BLaER1 treated with 17β-estradiol and CSF1 and Interleukin-3, amounts not matched to agents 10 nM and 100 nM (cell line): ENCODE data around the gene MRAP.

ENCODE experiments used
- H3K27ac ChIP-seq, 11 experiments: shearing (Covaris generic); formaldehyde crosslinking; 2 replicates each; pipeline ENCODE4 v1.8.1; 2022
- H3K27me3 ChIP-seq, 11 experiments: shearing (Covaris generic); formaldehyde crosslinking; 2 replicates each; pipeline ENCODE4 v1.8.1; 2022
- H3K36me3 ChIP-seq, 11 experiments: shearing (Covaris generic); formaldehyde crosslinking; 2 replicates each; pipeline ENCODE4 v1.8.1; 2022
- H3K4me1 ChIP-seq, 10 experiments: shearing (Covaris generic); formaldehyde crosslinking; 2 replicates each; pipeline ENCODE4 v1.8.1; 2022
- H3K4me2 ChIP-seq, 11 experiments: shearing (Covaris generic); formaldehyde crosslinking; 2 replicates each; pipeline ENCODE4 v1.8.1; 2022
- H3K4me3 ChIP-seq, 10 experiments: shearing (Covaris generic); formaldehyde crosslinking; 2 replicates each; pipeline ENCODE4 v1.8.1; 2022
- H3K9ac ChIP-seq, 11 experiments: shearing (Covaris generic); formaldehyde crosslinking; 2 replicates each; pipeline ENCODE4 v1.8.1; 2022
- H3K9me3 ChIP-seq, 11 experiments: shearing (Covaris generic); formaldehyde crosslinking; replicated peaks in 1 of 11; 2 replicates each; pipeline ENCODE4 v1.8.1; 2022
- H4K20me1 ChIP-seq, 11 experiments: shearing (Covaris generic); formaldehyde crosslinking; 2 replicates each; pipeline ENCODE4 v1.8.1; 2022
- Cebpa-rat ChIP-seq, 11 experiments: shearing (Covaris generic); IDR thresholded peaks; 2 replicates each; pipeline ENCODE4 v1.8.1; 2022

Gene MRAP

GRCh38 chr21:32285476-32285875 lies 13.2 kb upstream of the MRAP start:
- no peak overlapping the region for H3K4me3 ChIP-seq

GRCh38 chr21:32297449-32297848 lies 1.2 kb upstream of the MRAP start:
- no peaks in the 10 kb centered on the region for H3K9me3 ChIP-seq
- no peaks in the 10 kb centered on the region for H4K20me1 ChIP-seq
- H3K4me2 ChIP-seq: no peak overlapping the region
- H3K9ac ChIP-seq: no peak overlapping the region
- TF ChIP-seq Cebpa-rat (IDR thresholded peaks at IDR 0.05): no peak
- no peak overlapping the region for H3K4me3 ChIP-seq
- H3K27me3 ChIP-seq: no peaks in the 10 kb centered on the region
- H3K27ac ChIP-seq: no peak overlapping the region
- H3K4me1 ChIP-seq: no peaks in the 10 kb centered on the region
- peaks cover 8 to 29% (median 15%) of the 10 kb centered on the region in 11 experiments; a peak in 17 of 22 replicates for H3K36me3 ChIP-seq

More at GRCh38 chr21:32285476-32285875, 13.2 kb upstream of the MRAP start:
- Histone ChIP-seq H3K36me3 (peaks cover 0 to 20% (median 13%) of the 10 kb centered on the region in 11 experiments; a peak in 5 of 22 replicates), H3K4me2 (no peak overlapping the region), H3K4me1 (peaks cover 0 to 7% (median 0%) of the 10 kb centered on the region in 10 experiments; a peak in 2 of 20 replicates), H3K27me3 (no peaks in the 10 kb centered on the region), H3K9ac (no peak overlapping the region), H3K9me3 (0 out of 22 replicates have a peak, but pooled peaks cover 0 to 7% (median 0%) of the 10 kb centered on the region in 11 experiments), H3K27ac (no peak overlapping the region), H4K20me1 (no peaks in the 10 kb centered on the region)
- TF ChIP-seq Cebpa-rat (IDR thresholded peaks at IDR 0.05): no peak

- Histone ChIP-seq H3K4me3 (no peak overlapping the region), H3K4me1 (no peaks in the 10 kb centered on the region), H3K27ac (no peak overlapping the region), H3K9me3 (no peaks in the 10 kb centered on the region), H3K27me3 (no peaks in the 10 kb centered on the region), H3K36me3 (peaks cover 8 to 36% (median 21%) of the 10 kb centered on the region in 11 experiments; a peak in 17 of 22 replicates), H4K20me1 (no peaks in the 10 kb centered on the region), H3K4me2 (no peak overlapping the region), H3K9ac (no peak overlapping the region)
- no peak for TF ChIP-seq Cebpa-rat (IDR thresholded peaks at IDR 0.05)
Measured at GRCh38 chr21:32298148-32298559, 501 bp upstream of the MRAP start.

- Histone ChIP-seq H3K4me1 (no peaks in the 10 kb centered on the region), H3K27me3 (no peaks in the 10 kb centered on the region), H3K36me3 (peaks cover 8 to 48% (median 22%) of the 10 kb centered on the region in 11 experiments; a peak in 18 of 22 replicates), H3K27ac (no peak overlapping the region), H3K4me3 (no peak overlapping the region), H3K9ac (no peak overlapping the region), H4K20me1 (no peaks in the 10 kb centered on the region), H3K4me2 (no peak overlapping the region), H3K9me3 (no peaks in the 10 kb centered on the region)
- TF ChIP-seq Cebpa-rat (IDR thresholded peaks at IDR 0.05): no peak
Measured at GRCh38 chr21:32299695-32300094, 1.0 kb downstream of the MRAP start.

- Histone ChIP-seq H3K4me2 (no peak overlapping the region), H3K4me3 (no peak overlapping the region), H3K9me3 (no peaks in the 10 kb centered on the region), H3K27ac (no peak overlapping the region), H4K20me1 (no peaks in the 10 kb centered on the region), H3K27me3 (no peaks in the 10 kb centered on the region), H3K4me1 (no peaks in the 10 kb centered on the region), H3K9ac (no peak overlapping the region), H3K36me3 (peaks cover 8 to 52% (median 22%) of the 10 kb centered on the region in 11 experiments; a peak in 18 of 22 replicates)
- TF ChIP-seq Cebpa-rat (IDR thresholded peaks at IDR 0.05): no peak
Measured at GRCh38 chr21:32300117-32300681, 1.5 kb downstream of the MRAP start.

- Histone ChIP-seq H3K4me1 (peaks cover 0 to 12% (median 10%) of the 10 kb centered on the region in 10 experiments; a peak in 15 of 20 replicates), H4K20me1 (peaks cover 0 to 11% (median 0%) of the 10 kb centered on the region in 11 experiments; a peak in 4 of 22 replicates), H3K9me3 (no peaks in the 10 kb centered on the region), H3K9ac (no peak overlapping the region), H3K27me3 (no peaks in the 10 kb centered on the region), H3K27ac (no peak overlapping the region), H3K4me2 (no peak overlapping the region), H3K36me3 (peaks cover 8 to 59% (median 28%) of the 10 kb centered on the region in 11 experiments; a peak in 19 of 22 replicates), H3K4me3 (no peak overlapping the region)
- no peak for TF ChIP-seq Cebpa-rat (IDR thresholded peaks at IDR 0.05)
Measured at GRCh38 chr21:32301596-32301995, 2.9 kb downstream of the MRAP start.

- H3K4me2 ChIP-seq: no peak overlapping the region
- H3K4me3 ChIP-seq: no peak overlapping the region
- no peak overlapping the region for H3K9ac ChIP-seq
- peaks cover 0 to 11% (median 0%) of the 10 kb centered on the region in 11 experiments; a peak in 4 of 22 replicates for H4K20me1 ChIP-seq
- no peak for TF ChIP-seq Cebpa-rat (IDR thresholded peaks at IDR 0.05)
- no peak overlapping the region for H3K27ac ChIP-seq
- peaks cover 8 to 69% (median 32%) of the 10 kb centered on the region in 11 experiments; a peak in 19 of 22 replicates for H3K36me3 ChIP-seq
- H3K9me3 ChIP-seq: no peaks in the 10 kb centered on the region
- peaks cover 0 to 16% (median 12%) of the 10 kb centered on the region in 10 experiments; a peak in 16 of 20 replicates for H3K4me1 ChIP-seq
- no peaks in the 10 kb centered on the region for H3K27me3 ChIP-seq
Measured at GRCh38 chr21:32302560-32302959, 3.9 kb downstream of the MRAP start.

GRCh38 chr21:32303385-32303784 lies 4.7 kb downstream of the MRAP start:
- Histone ChIP-seq H4K20me1 (peaks cover 0 to 14% (median 0%) of the 10 kb centered on the region in 11 experiments; a peak in 5 of 22 replicates), H3K4me1 (peaks cover 0 to 24% (median 18%) of the 10 kb centered on the region in 10 experiments; a peak in 16 of 20 replicates), H3K4me3 (no peak overlapping the region), H3K9me3 (no peaks in the 10 kb centered on the region), H3K27ac (no peak overlapping the region), H3K27me3 (no peaks in the 10 kb centered on the region), H3K9ac (no peak overlapping the region), H3K4me2 (no peak overlapping the region), H3K36me3 (peaks cover 13 to 77% (median 41%) of the 10 kb centered on the region in 11 experiments; a peak in 19 of 22 replicates)
- no peak for TF ChIP-seq Cebpa-rat (IDR thresholded peaks at IDR 0.05)

GRCh38 chr21:32304998-32305397 lies 6.3 kb downstream of the MRAP start:
- no peaks in the 10 kb centered on the region for H3K9me3 ChIP-seq
- no peaks in the 10 kb centered on the region for H3K27me3 ChIP-seq
- no peak overlapping the region for H3K4me2 ChIP-seq
- H3K9ac ChIP-seq: no peak overlapping the region
- H3K4me3 ChIP-seq: no peak overlapping the region
- H3K4me1 ChIP-seq: peaks cover 0 to 26% (median 18%) of the 10 kb centered on the region in 10 experiments; a peak in 16 of 20 replicates
- H4K20me1 ChIP-seq: peaks cover 0 to 17% (median 0%) of the 10 kb centered on the region in 11 experiments; a peak in 6 of 22 replicates
- H3K27ac ChIP-seq: no peak overlapping the region
- no peak for TF ChIP-seq Cebpa-rat (IDR thresholded peaks at IDR 0.05)
- H3K36me3 ChIP-seq: peaks cover 21 to 84% (median 47%) of the 10 kb centered on the region in 11 experiments; a peak in 20 of 22 replicates
